Midbrain (tissue), 1 donor: ENCODE results near the gene LBR.
A peak's percentile ranks its signal among the peaks of the same experiment; 100 is the strongest.

Experiments
- DNase-seq: peaks from one replicate; lab custom pipeline; 2025; lab: John Stamatoyannopoulos, UW

Gene LBR

DNA sequence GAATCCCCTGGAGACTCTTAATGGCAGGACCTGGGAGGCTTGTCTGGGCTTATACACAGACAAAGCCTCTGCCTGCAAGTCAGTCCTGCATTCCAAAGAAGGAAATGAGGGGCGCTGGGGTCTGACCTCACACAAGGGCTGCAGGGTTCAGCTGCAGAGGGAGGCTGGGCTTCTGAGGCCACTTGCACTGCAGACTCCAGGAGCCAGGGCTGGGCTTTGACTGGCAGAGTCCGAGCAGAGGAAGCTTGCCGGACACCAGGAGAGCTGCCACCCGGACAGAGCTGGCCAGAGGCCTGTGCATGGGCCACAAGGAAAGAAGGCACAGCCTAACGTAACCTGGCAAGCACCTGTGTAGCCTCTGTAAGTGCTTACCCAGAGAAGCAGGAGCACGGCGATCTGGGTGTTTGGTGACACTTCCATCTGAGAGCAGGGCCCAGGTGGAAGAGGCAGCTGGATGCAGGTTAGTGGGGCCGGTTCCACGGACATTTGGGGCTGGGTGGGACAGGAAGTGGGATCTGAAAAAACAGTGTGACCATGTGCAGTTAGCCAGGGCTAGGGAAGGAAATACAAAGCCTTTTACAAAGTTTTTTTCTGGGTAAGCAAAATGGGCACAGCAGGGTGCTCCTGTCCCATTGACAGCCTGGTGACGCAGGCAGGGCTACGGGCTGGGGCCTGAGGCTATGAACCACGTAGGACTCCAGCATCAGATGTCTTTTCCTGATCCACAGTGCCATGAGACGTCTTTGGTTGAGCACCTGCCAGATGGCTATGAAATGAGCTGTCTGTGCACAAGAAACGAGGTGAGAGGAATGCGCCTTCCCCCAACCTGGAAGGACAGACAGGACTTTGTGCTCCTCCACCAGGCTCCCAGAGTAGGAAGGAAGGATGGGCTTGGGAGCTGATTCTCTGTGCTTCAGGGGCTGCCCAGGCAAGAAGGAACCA lies 37.3 kb upstream of the LBR start:
- DNase-seq: no peak

DNA sequence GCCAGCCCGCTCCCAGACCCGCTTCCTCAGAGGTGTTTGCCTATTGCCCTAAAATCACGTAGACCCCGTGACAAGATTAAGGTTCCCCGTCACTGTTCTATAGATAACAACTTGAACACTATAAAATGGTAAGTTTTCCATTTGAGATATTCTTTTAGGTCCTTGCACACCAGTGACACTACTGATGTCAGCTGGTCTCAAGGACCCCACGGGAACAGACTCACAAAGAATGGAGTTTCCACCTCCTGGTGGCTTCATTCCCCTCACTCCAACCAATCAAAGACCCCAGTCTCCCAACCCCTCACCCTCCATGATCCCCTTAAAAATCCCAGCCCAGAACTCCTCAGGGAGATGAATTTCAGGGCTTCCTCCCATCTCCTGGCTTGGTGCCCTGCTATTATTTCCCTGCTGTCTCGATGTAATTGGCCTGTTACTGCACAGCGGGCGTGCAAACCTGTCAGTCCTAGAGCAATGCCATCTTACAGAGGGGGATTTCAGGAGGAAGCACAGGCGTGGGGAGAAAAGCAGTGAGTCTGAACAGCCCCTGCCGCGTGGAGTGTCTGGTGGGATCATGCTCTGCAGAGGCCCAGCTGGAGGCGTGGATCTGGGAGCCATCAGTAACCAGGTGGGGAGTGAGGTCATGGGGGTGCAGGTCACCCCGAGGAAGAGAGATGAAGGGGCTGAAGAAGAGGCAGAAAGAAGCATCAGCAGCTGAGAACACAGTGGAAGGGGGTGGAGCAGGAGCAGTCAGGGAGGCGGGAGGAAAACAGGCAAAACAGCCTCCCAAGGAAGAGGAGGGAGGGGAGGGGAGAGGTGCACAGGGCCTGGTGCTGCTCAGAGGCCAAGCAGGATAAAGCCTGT lies 35.1 kb upstream of the LBR start:
- no peak for DNase-seq

DNA sequence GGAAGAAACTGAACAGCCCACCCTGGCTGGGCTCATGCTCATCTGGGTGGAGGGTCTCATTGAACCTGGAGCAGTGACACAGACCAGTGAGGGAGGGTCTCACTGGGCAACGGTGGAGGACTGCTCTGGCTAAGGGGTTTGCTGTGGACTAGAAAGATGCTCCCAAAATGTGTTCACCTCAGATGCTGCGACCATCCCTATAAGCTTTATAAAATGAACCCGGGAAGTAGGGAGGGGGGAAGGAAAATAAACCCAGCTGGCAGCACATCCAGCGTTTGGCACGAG lies 34.5 kb upstream of the LBR start:
- DNase-seq: no peak

DNA sequence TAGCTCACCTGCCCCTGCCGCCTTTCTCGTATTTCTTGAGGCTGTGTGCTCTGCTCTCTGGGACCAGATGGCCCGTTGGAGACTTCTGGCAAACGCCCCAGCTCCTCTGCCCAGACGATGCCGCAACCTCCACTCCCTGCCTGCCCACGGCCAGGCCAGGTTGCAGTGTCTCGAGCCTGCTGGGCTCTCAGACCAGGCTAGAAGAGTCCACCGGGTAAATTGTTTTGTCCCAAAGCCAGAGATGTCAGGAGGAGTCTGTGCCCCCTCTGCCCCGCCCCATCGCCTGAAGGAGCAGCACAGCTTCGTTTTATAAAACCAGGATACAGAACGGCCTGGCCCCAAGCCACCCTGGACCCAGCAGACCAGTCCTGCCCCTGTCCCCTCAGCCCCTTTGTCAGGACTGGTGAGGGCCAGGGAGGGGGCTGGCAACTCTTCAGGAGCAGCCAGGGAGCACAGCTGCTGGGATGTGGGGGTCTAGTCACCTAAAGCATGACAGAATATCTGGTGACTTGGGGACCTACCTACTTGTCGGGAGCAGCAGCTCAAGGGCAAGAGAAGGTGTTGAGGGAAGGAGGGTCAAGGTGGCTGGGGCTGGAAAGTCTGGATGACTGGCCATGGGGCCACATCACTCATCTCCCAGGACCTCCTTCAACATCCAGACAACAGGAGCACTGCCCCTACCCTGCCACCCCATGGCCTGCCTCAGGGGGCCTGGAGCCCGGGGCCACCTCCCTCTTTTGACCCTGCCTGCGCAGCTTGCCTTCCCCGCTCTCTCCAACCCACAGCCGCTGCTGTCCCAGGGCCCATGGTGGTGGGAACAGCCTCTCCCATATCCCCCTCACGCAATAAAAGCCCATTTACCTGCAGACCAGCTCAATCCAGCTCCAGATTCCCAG lies 33.9 kb upstream of the LBR start:
- DNase-seq: no peak

DNA sequence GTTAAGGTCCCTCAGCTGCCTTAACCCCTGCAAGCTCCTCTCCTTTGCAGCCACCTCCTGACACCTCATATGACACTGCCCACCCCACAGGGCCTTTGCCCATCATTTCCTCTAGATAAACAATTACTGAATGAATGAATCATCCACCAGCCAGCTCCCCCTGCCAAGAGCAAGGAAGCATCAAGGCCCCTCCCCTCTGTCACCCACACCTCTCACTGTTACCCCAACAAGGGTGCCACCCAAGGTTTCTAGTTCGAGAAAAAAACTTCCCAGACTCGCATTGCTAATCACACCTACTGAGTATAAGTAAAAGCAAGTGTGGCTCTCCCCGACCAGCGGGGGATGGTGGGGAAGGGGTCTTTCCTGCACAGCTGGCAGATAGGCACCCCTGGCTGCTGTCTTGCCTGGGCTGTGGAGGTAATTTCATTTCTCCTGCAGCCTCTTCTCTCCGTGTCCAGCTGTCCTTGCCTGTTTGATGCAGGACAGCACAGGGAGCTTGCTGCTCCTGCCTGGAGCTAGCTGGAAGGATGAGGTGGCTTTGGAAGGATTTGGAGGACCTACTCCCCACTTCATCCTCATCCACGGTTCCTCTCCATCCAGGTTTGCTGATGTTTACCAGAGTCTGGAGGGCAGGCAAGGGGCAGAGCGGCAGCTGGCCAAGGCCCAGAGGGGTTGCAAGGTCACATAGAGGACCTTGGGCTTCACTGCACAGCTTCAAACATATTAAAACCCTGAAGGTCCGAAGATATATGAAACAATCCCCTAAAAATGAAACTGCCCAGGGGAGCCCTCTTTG lies 33.1 kb upstream of the LBR start:
- DNase-seq: no peak

DNA sequence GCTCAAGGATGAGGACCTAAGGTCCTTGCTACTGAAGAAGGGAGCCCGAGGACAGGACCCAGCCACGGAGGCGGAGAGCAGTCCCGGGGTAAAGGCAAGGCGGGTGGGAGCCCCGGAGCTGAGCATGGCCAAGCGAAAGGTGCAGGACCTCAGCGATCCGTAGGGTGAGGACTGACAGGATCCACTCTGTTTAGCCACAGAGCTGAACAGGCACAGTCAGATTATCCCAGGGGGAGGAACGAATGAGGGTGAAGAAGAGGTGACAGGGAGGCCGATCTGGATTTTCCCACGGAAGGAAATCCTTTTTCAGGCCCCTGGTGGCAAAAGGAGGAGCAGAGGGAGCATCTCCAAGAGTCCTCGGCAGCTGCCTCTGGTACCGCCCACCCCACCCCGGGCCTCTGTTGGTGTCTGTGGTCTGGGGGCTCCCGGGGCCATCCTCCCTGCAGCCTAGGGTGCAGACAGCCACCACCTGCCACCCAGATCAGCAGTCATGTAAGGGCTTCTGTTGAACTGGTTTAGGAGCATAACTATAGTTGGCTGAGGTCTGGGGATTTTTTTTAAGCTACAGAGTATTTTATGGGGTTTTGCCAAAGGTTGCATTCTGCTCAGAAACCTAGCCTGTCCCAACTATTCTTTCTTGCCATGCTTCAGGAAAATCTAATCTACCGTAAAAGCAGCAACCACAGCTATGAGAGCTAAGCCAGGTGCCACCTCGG lies 32.3 kb upstream of the LBR start:
- DNase-seq: no peak

DNA sequence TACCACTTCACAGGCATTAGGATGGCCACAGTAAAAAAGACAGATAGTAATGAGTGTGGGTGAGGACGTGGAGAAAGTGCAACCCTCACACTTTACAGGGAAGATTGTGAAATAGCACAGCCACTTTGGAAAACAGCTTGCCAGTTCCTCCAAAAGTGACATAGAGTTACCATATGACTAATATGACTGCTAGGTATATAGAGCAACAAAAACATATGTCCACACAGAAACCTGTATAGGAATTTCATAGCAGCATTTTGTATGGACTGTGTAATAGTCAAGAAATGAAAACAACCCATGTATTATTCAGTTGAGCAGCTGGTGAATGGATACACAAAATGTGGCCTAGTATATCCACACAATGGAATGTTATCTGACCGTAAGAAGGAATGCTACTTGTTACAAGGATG lies 30.4 kb upstream of the LBR start:
- no peak for DNase-seq

DNA sequence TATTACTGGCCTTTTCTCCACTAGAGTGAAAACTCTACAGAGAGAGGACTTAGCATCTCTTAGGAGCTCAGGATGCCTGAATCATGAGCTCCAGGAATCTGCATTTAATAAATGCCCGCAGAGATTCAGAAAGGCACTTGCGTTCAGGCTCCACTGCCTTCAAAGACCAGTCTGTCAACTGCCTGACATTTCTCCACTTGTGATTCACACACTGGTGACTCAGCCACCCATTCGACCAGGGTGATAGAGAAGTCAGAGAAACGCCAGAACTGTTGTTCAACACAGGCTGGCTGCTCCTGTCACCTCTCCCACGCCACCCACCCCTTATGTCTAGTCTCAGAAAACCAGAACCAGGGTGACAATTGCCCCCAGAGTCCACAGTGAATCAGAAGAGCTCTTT lies 26.9 kb upstream of the LBR start:
- DNase-seq: no peak

DNA sequence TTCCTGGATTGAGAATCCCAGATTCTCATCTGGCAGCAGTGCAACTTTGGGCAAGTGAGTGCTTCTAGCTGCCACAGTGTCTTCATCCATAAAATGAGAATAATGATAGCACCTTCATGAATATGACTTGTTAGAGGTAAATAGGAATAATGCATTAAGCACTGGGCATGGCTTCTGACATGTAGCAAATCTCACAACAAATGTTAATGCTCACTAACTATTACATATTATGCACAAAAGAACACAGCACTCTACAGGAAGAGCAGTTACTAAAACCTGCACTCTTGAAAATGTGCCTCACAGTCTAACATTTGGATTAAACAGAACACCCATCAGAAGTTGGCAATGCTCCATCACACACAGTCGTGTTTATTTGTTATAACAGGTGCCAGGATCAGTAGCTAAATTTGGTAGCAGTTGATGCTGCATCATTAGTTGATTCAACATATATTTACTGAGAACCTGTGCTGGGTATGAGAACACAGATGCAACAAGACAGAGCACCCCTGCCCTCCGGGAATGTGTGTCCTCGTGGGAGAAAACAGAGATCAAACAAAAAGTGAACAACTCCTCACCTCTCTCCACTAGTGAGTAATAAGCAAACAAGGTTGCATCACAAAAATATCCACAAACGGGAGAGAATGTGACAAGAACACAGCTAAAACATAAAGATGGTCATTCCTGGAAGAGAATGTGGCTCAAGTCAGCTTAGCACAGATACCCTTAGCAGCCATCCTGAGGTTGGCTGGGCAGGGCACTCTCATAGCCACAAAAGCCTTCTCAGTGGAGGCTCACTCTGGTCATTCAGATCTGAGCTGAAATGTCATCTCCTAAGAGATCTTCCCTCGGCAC lies 26.2 kb upstream of the LBR start:
- DNase-seq: no peak

DNA sequence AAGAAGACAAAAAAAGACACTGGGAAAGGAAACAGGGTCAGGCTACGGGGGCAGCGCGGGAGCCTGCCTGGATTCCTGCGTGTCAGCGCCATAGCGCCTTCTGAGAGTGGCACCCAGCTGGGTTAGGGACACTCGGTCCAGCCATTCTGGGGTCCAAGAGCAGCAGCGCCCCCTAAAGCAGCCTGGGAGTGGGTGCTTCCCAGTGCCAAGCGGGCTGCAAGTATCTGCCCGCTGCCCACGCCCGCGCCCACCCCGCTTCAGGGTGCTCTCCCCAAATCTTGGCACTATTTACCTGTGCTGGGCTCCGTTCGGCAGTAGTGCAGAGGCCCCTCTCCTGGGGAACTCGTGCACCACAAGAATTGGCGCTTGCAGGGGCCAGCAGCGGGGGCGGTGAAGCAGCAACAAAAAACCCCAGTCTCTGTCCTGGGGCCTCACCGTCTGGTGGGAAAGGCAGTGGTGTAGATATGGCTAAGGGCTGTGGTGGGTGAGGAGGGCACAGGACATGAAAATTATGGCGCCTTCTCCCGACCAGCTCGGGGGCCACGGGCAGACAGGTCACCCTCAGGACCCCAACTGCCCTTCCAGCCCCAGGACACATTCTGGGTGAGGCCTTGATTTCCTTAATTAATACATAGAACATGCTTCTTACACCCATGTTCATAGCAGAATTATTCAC lies 24.1 kb upstream of the LBR start:
- no peak for DNase-seq

DNA sequence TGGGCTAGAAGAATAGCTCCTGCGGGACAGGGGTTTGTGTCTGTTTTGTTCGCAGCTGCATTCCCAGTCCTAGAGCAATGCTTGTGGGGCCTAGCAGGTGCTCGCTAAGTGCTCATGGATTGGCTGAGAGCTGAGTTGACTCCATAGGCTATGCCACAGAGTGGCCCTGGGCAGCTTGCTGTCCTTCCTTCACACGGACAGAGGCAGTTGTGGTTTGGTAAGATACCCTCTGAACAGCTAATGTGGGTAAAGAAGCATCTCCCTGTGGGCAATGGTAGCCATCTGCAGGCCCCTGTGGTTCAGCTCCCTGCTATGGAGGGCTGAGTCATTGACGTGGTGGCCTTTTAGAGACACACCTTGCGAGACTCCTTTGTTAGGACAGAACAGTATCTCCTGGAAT lies 23.5 kb upstream of the LBR start:
- DNase-seq: no peak

DNA sequence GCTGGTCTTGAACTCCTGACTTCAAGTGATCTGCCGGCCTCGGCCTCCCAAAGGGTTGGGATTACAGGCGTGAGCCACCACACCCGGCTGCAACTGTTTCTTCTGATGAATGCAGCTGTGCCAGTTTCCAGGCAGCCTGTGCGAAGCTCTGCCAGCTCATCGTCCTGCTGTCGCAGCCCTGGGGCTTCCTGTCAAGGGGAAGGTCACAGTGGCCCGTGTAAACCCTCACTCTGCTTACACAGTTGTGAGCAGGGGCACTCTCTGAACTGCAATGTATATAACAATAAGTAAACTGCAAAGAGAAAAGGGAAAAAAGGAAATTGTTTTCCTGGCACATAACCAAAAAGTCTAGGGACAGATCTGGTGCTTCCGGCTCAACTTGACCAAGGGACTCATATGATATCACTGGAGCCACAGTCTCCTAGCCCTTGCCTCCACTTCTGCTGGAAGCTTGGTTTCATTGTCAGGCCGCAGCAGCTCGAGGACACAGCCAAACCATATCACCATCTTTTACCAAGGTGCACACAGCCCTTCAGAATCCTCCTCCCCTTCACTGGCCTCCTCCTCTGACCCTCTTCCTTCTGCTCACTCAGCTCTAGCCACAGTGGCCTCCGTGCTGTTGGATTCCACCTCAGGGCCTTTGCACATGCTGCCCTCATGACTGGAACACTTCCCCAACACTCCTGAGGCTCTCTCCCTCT lies 22.8 kb upstream of the LBR start:
- no peak for DNase-seq

DNA sequence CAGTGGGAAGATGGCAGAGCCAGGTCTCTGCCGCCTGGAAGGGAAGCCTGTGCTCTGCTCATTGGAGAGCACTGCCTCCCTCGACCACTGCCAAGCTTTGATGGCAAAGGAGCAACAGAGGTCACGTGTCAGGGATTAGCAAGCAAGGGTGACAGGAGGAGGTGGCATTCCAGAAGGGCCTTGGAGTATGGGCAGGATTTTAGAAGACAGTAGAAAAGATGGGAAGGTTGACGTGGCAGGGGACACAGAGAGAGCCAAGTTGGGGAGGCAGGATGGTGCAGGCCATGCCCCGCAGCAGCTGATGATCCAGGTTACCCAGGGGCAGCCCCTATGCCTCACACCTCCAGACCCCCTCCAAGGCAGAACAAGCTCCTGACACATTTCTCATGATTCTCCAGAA lies 21.9 kb upstream of the LBR start:
- DNase-seq: no peak

DNA sequence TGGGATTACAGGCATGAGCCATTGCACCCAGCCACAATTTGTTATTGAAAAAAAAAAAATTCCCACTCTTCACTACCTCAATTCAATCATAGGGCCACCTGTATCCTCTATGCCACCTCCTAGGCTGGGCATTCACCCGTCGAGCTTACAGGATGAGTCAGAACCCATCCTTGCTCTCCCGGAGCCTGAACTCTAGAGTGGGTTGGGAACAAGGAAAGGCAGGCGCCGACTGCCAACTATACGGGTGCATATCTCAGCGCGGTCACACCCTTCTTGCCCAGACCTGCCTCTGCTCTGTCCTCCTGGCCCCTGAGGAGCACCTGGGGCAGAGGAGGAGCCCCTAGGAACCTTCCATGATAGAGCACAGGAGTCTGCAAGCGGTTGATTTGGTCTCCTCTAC lies 21.4 kb upstream of the LBR start:
- no peak for DNase-seq

DNA sequence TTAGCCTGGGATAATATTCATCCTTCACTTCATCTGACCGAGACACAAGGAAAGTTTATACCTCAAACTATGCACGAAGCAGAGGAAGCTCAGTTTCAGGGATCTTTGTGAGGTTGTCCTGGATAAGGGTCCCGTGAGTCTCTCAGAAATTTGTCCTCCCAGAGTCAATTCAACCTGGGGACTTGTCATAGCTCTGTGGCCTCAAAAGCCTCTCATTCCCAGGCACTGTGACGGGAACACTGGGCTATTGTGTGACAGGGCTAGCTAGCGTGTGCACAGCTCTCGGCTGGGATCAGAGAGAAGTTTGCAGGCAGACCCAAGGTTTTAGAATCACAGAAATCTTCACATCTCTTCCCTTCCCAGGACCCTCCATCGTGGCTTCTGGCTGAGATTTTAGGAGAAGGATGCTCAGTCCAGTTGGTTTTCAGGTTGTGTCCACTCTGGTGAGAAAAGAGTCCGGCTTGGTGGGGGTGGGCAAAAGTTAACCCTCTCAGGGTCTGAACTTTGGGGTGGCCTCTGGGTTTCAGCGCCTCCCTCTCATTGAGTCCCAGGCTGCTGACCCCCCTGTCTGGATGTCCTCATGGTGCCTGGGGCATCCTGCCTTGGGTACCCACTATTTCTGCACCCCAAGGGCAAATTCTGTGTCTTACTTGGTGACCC lies 20.4 kb upstream of the LBR start:
- peak; percentile 79 for DNase-seq

DNA sequence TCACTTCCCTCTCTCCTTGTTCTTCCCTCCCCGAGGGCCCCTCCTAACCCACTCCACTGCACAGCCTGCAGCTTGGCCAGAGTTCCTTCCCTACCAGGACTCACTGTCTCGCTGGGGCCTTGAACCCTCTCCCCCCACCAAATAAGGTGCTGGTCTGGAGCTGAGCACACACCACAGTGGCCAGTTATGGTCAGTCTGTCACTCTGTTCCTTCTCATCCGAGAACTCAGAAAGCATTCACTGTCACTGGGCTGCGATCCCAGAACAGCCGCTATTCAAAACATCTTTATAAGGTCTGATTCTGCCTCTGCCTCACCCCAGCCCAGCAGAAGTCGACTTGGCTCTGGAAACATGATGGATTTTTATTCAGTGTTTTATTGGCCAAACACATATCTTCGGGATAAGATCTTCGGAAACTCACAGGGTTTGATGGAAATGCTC lies 19.8 kb upstream of the LBR start:
- peak; percentile 82 for DNase-seq

DNA sequence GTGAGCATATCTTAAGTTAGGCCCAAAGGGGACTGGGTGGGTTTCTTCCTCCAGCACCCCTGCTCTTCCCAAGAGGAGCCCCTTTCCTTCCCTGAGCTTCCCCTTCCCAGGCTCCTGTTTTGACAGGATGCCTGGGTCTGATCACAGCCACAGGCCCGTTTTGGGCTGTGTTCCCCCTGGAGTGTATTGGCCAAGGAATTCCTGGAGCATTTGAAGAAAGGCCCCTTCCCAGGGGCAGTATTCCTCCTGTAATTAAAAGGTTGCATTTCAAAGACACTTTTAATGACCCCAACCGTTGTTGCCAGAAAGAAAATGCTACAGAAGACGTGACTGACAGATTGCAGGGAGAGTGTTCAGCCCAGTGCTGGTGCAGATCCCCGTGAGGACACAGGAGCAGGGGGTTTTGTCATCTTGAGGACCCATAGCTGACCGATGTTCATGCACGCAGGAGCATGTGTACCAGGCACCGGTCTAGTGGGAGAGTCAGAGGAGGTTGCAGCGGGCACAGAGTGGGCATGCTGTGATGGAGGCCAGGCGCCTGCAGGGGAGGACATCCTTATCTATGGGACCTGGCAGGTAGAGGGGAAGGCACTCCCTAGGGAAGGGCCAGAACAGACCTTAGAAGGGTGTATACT lies 19.3 kb upstream of the LBR start:
- no peak for DNase-seq

DNA sequence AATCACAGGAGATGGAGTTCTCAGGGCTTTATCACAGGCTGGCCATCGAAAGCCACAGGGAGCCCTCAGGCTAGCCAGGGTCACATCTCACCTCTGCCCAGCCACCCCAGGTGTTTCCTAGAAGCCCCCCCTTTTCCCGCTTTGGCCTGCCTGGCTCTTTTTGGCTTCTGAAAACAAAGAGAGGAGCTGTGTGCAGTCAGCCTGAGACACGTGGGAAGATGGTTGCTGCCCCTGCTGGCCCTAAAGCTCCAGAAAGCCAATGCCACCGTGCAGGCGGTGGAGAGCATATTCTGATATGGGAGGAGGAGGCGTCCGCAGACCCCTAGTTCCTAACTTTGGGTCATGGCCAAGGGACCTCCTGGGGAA lies 18.7 kb upstream of the LBR start:
- DNase-seq: no peak
